HG03558 (cell line): ENCODE results near the gene CHST8.

Experiments used
- ATAC-seq: cut with Tn5 transposase; IDR thresholded peaks from one replicate; pipeline ENCODE4 v1.9.1; 2021; ENCODE audit warnings: moderate number of reproducible peaks; ENCODE audit not compliant: unreplicated experiment; ENCODE audit errors: extremely low read depth

CHST8 gene

DNA sequence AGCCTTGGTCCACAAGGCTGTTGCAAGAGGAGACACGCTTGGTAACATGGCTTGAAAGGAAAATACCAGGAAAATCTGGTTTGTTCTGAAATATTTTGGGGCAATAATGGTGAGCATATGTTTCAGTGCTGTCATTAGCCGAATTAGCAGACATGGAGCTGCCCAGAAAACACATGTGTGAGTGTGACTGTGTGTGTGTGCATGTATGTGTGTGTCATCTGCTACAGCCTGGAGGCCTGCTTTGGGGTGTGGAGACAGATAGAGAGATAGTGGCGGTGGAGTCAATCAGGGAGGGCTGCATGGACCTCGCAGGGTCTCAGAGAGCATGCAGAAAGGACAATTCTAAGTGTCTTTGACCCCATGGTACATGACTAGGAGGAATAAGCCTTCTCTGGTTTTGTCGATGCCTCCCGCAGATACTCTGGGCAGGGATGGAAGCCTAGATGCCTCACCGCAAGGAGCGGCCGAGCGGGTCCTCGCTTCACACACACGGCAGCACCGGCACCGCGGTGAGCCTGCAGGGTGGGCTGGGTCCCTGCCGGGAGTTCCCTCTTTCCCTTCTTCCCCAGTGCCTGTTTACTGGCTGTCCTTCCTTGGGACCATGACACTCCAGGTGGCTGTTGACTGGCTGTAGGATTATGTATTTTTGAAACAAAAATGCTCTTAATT is 178.4 kb downstream of the CHST8 start:
- ATAC-seq: no peak

DNA sequence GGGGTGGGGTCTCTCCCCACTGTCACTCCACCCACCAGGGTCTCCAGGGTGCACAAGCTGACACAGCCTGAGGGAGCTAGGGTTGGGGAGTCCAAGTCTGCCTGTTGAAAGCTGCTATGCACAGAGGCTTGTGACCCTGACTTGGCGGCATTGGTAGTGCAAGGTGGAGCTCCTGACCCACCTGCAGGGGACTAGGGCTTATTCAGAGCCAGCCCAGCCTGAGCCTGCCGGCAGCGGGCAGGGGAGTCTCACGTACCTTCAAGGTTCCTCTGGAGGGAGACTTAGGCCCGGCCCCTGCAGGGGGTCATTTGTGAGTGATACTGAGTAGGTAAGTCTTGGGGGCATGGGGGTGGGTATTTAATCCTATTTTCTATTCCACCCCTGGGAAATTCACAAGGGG is 179.7 kb downstream of the CHST8 start:
- no peak for ATAC-seq

DNA sequence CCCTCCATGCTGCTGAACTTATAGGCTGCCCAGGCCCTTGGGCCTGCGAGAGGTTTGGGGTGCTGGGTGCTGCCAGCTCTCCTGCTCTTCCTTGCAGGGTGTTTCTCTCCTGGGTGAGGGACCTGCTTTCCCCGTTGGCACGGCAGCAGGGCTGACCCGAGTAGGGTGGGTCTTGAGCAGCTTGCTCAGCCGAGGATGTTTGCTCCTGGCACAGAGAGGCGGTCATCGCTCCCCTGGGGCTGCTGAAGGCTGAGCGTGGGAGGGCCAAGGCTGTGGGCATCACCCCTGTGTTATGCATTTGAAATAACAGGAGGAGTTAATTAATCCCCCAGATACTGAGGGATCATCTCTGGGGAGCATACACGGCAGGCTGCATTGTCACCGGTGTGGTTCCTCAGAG is 180.2 kb downstream of the CHST8 start:
- no peak for ATAC-seq

DNA sequence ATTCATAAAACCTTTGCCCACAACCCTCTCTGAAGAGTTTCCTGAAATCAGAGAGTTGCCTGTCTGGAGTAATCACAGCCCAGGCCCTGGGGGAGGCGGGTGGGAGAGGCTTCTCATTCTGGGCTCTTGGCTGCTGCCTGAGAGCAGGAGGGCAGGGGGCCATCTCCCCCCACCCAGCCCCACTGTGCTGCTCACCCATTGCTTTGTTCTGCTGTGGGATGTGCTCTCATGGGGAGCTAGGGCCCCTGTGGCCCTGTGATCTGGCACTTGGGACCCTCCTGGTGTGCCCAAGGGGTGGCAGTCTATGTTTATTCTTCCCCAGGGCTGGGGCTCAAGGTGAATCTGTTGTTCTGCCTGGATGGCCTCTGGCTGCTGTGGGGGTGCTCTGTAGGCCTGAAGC is 181.0 kb downstream of the CHST8 start:
- no peak for ATAC-seq

DNA sequence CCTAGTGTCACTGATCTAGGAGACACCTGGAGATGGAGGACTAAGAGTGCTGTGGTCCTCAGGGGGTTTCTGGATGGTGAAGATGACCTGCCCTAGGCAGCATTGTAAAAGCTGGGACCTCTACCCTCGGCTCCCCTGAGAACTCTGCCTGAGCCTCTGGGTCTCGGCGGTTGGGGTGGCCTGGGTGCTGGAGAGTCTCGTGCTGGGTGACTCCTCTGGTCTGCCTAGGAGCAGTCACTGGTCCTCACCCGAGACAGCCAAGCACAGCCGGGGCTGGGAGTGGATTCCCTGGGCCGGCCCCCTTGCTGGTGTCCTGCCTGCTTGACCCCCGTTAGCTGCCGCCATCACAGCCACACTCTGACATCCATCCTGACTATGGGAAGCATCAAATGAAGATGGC is 181.6 kb downstream of the CHST8 start:
- no peak for ATAC-seq

DNA sequence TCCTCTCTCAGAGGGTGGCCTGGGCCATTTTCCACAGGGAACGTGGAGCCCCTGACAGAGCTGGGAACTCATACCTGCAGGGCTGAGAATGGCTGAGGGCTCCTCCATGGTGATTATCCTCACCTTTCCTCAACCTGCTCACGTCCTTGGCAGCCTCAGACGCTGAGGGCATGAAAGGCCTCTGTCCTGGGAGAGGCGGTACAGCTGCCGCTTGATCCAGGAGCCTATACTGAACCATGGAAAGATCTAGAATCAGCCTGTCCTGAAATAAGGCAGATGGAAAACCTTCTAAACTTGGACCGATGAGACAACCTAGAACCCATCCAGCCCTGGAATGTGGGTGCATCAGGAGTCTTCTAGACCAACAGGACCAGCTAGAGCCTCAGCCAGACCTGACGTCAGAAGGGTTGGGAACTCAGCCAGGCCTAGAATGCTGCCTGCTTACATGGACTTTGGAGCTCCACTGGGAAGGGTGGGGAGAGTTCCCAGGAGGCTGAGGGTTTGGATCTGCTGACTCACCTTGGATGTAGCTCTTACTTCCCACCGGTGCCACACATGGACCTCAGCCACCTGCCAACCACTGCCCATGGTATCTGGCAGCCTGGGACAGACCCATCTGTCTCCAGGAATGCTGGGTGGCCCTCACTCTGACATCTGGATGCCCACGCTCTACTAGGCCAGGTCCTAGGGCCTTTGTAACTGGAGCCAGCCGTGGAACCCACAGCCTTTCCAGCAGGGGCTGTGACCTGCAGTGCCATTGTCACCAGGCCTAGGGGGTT is 182.5 kb downstream of the CHST8 start:
- no peak for ATAC-seq

DNA sequence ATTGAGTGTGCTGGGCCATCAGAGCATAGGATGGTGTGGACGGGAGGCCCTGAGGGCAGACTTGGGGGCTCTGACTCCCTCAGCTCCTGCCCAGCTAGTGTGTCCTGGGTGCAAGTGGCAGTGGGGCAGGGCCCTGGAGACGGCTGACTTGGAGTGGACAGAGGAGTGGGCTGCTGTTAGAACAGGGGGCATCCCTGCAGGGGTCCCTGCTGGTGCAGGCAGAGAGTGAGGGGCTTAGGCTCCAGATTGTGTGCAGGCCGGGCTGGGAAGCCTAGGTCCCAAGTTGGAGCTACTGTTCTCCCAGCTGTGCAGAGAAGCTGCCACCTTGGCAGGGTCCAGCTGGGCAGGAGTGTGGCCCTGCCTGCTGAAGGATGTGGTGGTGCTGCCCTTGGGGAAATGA is 183.6 kb downstream of the CHST8 start:
- ATAC-seq: no peak

DNA sequence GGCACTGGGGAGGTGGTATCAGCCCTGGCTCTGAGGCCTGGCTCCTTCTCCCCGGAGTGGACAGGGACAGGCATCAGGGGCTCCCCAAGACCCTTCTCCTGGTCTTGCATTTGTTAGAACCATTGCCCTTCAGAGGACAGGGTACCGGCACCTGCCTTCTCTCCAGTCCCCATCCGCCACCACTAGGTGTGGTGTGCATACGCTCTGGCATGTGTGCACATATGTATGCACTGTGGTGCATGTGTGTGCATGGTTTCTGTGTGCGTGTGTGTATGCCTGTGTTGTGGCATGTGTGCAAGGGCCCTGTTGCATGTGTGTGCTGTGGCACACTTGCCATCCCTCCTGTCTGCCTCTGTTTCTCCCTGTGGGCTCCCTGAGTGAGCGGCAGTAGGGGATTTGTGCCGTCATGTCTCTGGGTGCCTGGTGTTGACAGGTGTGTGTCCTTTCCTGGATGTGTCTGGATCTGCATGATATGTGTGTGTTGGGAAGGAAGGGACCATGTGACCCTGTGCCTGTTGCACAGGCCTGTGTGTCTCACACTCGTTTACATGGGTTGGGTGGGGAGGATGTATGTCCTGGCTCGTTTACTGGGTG is 184.2 kb downstream of the CHST8 start:
- no peak for ATAC-seq

DNA sequence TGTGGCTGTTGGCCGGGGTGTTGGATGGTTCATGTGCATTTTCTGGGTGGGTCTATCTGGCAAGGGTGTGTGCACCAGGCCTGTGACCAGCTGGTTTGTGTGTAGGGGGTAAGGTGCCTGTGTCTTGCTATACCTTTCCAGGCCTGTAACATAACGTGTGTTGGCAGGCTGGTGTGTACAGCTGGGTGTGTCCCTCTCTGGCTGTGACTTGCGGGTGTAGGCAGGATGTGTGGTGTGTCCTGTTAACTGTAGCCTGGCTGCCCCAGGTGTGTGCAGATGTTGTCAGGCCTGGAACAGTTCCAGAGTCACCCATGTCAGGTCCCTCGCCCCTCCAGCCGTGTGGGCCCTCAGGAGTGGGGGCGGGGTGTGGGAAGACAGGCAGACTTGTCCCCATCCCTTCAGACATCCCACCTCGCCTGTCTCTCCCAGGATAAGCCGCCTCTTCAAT is 184.7 kb downstream of the CHST8 start:
- no peak for ATAC-seq

DNA sequence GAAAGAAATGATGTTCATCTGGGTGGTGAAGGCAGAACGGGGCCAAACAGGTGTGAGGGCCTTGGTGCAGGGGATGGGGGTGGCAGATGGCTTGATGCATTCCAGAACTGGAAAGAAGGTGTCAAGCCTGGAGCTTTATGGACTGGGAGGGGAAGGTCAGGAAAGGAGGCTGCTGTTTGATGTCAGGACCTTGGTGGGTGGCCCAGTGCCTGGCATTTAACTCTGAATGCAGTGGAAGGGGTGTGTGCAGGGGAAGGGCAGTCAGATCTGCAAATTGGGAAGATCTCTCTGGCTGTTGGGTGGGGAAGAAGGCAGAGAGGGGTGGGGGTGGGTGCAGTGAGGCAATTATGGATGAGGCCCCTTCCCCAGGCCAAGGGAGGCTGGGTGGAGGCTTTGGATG is 186.6 kb downstream of the CHST8 start:
- no peak for ATAC-seq

DNA sequence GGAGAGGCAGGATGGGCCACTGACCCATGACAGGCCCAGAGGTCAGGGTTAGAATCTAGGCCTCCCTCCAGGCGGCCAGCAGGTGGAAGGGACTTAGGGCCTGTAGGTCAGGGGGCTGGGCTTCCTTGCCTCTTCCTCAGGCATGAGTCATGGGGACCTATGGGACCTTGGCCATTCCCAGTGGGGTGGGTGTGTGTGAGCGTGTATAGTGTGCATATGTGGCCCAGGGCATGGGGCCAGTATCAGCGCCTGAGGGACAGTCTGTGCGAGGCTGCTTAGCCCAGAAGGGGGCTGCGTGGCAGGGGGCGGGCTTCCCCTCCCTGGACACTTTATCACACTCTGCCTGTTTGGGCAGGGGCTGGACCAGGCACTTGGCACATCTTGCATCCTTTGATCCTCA is 188.2 kb downstream of the CHST8 start:
- no peak for ATAC-seq

DNA sequence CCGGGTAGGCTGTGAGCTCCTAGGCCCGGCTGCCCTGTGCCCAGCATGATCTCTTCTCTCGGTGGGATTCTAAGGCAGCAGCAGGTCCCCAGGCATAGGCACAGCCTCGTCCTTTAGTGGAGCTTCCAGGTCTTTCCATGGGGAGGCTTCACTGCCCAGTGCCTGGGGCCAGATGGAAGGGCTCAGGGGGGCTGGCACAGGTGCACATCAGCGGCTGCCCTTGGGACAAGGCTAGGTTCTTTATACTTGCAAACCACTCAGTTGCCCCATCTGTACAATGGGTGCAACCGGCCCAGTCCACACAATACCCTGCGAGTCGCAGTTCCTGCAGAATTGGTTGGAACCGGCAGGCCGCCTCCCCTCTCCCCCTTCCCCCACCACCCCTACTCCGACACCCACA is 189.1 kb downstream of the CHST8 start:
- ATAC-seq: no peak

DNA sequence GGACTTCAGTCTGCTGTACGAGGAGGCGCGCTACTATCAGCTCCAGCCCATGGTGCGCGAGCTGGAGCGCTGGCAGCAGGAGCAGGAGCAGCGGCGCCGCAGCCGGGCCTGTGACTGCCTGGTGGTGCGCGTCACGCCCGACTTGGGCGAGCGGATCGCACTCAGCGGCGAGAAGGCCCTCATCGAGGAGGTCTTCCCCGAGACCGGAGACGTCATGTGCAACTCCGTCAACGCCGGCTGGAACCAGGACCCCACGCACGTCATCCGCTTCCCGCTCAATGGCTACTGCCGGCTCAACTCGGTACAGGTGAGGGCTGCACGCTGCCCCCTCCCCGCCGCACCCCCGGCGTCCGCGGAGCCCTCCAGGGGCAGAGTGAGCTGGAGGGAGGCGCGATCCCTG is 189.5 kb downstream of the CHST8 start:
- no peak for ATAC-seq

DNA sequence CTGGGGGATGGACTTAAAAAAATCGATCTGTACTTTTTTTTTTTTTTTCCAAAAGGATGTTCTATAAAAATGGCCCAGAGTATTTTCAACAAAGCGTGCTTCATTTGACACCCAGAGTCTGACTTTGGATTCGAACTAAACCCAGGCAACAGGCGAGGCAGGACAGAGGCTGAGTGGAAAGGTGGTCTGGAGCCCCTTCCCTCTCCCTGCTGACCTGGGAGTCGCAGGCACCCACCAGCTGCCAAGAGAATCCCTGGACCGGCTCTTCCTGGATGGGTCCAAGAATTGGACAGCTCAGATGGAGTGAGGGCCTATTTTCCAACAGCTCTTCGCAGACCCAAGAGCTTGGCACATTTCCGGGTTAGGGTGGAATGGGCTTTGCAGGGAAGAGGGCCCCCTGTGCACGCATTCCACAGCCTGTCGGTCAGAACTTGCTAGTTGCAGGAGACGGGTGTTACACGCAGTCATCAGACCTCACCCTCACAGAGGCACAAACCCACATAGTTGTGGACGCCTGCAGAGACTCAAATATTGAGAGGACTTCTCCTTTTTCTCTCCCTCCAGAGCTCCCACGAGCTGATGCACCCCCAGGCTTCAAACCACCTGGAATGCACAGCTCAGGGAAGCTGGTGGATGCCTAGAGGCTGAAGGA is 190.1 kb downstream of the CHST8 start:
- ATAC-seq: no peak

DNA sequence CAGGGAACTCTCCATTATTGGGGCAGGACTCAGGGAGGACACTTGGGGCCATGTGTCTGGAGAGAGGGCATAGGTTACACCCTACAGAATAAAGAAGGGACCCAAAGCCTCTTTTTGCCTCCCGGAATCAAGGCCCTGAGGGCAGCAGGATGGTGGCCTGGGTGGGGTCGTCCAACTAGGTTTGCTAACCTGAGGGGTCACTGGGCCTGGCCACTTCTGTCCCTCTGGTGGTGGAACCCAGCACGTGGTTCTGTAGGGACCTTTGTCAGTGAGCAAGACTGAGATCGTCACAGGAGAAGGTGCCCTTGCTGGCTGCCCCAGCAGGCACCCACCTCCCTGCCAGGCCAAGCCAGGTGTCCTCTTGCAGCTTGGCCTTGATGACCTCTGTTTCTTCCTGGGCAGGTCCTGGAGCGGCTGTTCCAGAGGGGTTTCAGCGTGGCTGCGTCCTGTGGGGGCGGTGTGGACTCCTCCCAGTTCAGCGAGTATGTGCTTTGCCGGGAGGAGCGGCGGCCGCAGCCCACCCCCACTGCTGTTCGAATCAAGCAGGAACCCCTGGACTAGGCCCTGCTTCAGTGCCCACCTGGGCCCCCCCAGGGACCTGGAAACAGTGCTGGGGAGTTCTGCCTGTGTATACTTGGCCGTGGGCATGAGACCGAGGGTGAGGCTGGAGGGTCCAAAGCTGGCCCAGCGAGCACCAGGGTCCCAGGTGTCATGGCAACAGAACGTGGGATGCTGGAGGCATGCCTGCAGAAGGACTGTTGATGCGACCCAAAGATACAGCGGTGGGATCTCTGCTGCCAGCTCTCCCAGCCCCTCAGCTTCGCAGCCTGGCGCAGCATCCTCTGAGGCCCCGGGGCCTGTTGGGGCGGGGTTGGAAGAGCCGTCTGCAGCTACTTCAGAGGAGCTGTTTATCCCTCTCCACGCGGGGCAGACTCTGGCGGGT is 190.9 kb downstream of the CHST8 start:
- no peak for ATAC-seq

DNA sequence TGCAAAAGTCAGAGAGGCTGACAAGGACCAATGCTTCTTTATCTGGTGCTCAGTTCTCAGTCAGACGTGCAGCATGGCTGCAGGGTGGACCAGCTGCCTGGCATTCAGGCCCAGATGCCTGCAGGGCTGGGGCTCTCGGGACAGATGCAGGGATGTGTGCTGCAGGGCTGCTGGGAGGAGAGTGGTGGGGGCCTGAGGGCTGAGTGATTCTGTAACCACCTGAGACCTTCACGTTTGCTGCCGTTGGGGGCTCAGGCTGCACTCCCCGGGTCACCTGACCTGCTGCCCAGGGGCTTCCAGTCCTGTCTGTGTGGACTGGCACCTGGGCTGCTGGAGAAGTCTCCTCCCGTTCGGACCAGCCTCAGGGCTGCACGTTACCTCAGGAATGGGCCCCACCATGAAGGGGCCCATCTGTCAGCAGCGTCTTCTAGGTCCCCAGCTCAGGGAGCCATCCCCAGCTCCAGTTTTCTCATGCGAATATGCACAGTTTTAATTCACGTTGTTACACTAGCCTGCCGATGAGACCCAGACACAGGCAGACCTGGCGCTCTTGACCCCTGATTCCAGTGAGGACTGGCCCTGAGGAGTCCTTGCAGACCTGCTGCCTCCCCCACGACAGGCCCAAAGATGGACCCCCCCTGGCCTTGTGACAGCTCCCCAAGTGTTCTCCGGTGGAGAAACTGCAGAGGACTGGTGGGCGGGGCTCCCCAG is 191.8 kb downstream of the CHST8 start:
- ATAC-seq: no peak

DNA sequence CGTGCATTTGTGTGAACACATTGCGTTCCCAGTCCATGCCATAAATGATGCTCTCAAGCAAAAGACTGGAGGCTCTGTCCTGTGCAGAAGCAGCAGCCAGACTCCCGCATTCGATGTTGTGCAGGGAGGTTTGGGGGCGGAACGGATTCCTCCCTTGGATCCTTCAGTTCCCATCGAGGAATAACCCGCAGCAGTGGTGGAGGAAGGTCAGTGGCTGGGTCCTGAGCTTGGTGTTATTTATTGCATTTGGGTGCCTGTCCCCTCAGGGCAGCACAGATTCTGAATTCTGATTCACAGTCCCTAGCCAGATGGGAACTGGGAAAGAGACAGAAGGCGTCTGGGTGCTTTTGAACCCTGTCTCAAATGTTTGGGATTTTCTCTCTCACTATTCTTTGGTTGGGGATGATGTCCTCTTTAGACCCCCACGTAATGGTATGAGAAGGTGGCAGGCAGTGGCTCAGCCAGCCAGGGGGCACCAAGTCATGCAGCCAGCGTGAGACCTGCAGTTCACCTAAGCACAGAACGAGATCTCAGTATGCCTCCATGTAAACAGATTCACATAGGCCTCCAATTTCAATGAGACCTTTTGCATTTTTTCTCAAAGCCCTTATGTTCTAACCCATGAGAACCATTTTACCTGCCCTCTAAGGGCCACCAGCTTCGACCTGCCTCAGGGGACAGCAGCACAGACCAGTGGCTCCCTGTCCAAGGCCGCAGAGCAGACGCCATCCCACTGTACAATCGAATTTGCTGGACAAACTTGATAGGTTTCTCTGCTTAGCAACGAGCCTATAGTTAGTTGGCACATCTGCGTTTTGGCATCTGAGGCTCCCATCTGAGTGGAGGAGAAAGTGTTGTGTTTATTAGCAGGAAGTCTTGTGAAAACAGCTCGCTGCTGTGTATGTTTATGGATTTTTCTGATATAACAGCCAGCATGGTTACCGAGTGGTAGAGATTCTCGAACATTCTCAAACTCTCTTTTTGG is 192.7 kb downstream of the CHST8 start:
- no peak for ATAC-seq
